K562 (cell line): Measurements from ENCODE around the gene CCNY. TPM values are rescaled to one million over a fixed set of nuclear protein-coding genes. Genes with fewer than 3 reads are reported as not detected.

Experiments
- HDAC2 ChIP-seq: fragments of 450-650 bp; IDR thresholded peaks from 2 replicates; pipeline ENCODE4 v1.6.1; 2016; ENCODE audit warnings: mild to moderate bottlenecking
- HEY1 ChIP-seq: fragments of 250-450 bp; sonication (Bioruptor Pico); IDR thresholded peaks from 2 replicates; pipeline ENCODE4 v1.5.0; 2020; ENCODE audit warnings: mild to moderate bottlenecking, moderate library complexity, borderline replicate concordance
- HOXB6 ChIP-seq: fragments of 250-450 bp; sonication (Bioruptor Pico); IDR thresholded peaks from 2 replicates; pipeline ENCODE4 v1.5.1; 2022; ENCODE audit warnings: mild to moderate bottlenecking, borderline replicate concordance
- PCBP2 ChIP-seq: fragments of 200-400 bp; formaldehyde crosslinking; IDR thresholded peaks from 2 replicates; pipeline ENCODE4 v1.6.1; 2018; ENCODE audit warnings: low read length, low read depth, mild to moderate bottlenecking, moderate library complexity; ENCODE audit not compliant: poor library complexity, severe bottlenecking
- RAD21 ChIP-seq, 2 experiments: fragments of 250-450 bp in 1 of 2; fragments of 450-650 bp in 1 of 2; sonication (Bioruptor Pico) in 1 of 2; formaldehyde crosslinking in 1 of 2; IDR thresholded peaks in 1 of 2; conservative IDR thresholded peaks in 1 of 2; 2 replicates each; pipeline versions ENCODE4 v1.4.0 to v1.8.0; 2020 to 2022; ENCODE audit warnings: mild to moderate bottlenecking in 2 of 2, moderate library complexity in 1 of 2
- ZNF124 ChIP-seq: sonication (generic); formaldehyde crosslinking; IDR thresholded peaks from 2 replicates; pipeline ENCODE4 v1.8.1; 2022; ENCODE audit warnings: missing genetic modification reagents
- polyA plus RNA-seq, 8 experiments: library from polyadenylated mRNA; depleted of rRNA in 4 of 8; stranded (reverse) in 5 of 8; unstranded in 3 of 8; fragments of >200 nt; fragmentation: Nextera tagmentation in 2 of 8; fragmentation: Illumina TruSeq in 1 of 8; extraction: Ambion mirVana in 2 of 8; extraction: Trizol in 1 of 8; gene quantifications; 2 replicates each; pipeline versions ENCODE4 v1.2.1 to v1.2.3, GENCODE V29; 2011 to 2014; ENCODE audit warnings: inconsistent platforms in 1 of 8, missing spikeins in 1 of 8
- total RNA-seq, 7 experiments: library from RNA; depleted of rRNA in 6 of 7; stranded (reverse); fragments of >200 nt in 6 of 7; fragmentation: Illumina TruSeq in 2 of 7; extraction: Trizol in 2 of 7; gene quantifications; 2 replicates each; pipeline versions ENCODE4 v1.2.1 to v1.2.3, GENCODE V29; 2011 to 2021; ENCODE audit warnings: low replicate concordance in 1 of 7
- TF ChIP-seq, protein P1 (sequence below): fragments of 250-450 bp; sonication (Bioruptor Pico); IDR thresholded peaks from 2 replicates; pipeline ENCODE4 v1.4.0; 2020; ENCODE audit warnings: mild to moderate bottlenecking, moderate library complexity
- TF ChIP-seq, protein P2 (sequence below): fragments of 250-450 bp; sonication (Bioruptor Pico); IDR thresholded peaks from 2 replicates; pipeline ENCODE4 v1.9.0; 2021; ENCODE audit warnings: mild to moderate bottlenecking, inconsistent platforms
- TF ChIP-seq, protein P3 (sequence below): fragments of 250-450 bp; sonication (Bioruptor Pico); IDR thresholded peaks from 2 replicates; pipeline ENCODE4 v1.8.0; 2021; ENCODE audit warnings: moderate library complexity, mild to moderate bottlenecking, inconsistent platforms
- TF ChIP-seq, protein P4 (sequence below): fragments of 150-350 bp; conservative IDR thresholded peaks from 2 replicates; pipeline ENCODE4 v1.6.1; 2014; ENCODE audit warnings: low read length
- TF ChIP-seq, protein P5 (sequence below): fragments of 250-450 bp; sonication (Bioruptor Pico); IDR thresholded peaks from 2 replicates; pipeline ENCODE4 v1.5.0; 2021
- TF ChIP-seq, protein P6 (sequence below), 3 experiments: fragments of 200-800 bp in 1 of 3; sonication (Bioruptor generic) in 1 of 3; sonication (generic) in 1 of 3; formaldehyde crosslinking in 1 of 3; IDR thresholded peaks; 2 replicates each; pipeline versions ENCODE4 v1.6.1 to v1.8.0; 2016 to 2022; ENCODE audit warnings: mild to moderate bottlenecking in 2 of 3, missing compliant biosample characterization in 2 of 3, missing genetic modification characterization in 2 of 3, missing genetic modification reagents in 1 of 3
- TF ChIP-seq, protein P7 (sequence below): fragments of 450-650 bp; IDR thresholded peaks from 2 replicates; pipeline ENCODE4 v1.7.0; 2016; ENCODE audit warnings: borderline replicate concordance

The CCNY gene
- total and polyA plus RNA-seq, 9 of the 15 experiments (the other 6 are each of a cell fraction or from before 2014, with no cell fraction given) = 8.4 to 109 (median 38.6) TPM

DNA sequence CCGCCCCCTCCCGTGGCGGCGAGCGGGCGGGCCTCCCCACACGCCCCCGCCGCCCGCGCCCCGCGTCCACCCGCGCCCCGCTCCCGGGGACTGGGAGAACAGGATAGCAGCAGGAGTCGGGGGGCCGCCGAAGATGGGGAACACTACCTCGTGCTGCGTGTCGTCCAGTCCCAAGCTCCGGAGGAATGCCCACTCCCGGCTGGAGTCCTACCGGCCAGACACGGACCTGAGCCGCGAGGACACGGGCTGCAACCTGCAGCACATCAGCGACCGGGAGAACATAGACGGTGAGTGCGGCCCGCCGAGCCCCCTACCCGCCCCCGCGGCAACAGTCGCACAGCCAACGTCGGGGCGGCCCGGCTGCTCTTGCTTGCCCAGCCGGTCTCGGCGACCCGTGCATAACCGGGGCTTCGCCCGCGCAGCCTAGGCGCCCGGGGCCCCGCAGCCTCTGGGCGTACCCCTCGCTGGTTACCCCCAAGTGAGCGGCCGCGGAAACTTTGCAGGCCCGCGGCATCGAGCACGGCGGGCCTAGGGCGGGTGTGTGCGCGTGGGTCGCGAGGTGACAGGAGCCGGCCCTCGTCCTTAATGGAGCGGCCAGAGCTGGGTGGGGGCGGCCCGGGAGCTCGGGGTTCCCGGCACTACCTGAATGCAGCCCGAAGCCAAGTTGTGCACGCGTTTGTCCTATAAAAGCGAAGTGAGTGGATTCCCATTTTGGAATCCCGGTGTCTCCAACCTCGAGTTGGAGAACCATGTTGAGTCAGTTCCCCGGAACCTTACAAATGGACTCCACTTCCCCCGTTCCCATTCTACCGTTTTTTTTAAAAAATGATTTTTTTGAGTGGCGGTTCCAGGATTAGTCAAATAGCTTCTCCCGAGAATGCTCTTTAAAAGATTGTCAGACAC is 863 bp downstream of the CCNY start (continued):
- TF ChIP-seq, protein P1, sequence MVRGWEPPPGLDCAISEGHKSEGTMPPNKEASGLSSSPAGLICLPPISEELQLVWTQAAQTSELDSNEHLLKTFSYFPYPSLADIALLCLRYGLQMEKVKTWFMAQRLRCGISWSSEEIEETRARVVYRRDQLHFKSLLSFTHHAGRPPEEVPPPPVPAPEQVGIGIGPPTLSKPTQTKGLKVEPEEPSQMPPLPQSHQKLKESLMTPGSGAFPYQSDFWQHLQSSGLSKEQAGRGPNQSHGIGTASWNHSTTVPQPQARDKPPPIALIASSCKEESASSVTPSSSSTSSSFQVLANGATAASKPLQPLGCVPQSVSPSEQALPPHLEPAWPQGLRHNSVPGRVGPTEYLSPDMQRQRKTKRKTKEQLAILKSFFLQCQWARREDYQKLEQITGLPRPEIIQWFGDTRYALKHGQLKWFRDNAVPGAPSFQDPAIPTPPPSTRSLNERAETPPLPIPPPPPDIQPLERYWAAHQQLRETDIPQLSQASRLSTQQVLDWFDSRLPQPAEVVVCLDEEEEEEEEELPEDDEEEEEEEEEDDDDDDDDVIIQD (CRISPR knock-in tag) = no peak
- TF ChIP-seq, protein P2, sequence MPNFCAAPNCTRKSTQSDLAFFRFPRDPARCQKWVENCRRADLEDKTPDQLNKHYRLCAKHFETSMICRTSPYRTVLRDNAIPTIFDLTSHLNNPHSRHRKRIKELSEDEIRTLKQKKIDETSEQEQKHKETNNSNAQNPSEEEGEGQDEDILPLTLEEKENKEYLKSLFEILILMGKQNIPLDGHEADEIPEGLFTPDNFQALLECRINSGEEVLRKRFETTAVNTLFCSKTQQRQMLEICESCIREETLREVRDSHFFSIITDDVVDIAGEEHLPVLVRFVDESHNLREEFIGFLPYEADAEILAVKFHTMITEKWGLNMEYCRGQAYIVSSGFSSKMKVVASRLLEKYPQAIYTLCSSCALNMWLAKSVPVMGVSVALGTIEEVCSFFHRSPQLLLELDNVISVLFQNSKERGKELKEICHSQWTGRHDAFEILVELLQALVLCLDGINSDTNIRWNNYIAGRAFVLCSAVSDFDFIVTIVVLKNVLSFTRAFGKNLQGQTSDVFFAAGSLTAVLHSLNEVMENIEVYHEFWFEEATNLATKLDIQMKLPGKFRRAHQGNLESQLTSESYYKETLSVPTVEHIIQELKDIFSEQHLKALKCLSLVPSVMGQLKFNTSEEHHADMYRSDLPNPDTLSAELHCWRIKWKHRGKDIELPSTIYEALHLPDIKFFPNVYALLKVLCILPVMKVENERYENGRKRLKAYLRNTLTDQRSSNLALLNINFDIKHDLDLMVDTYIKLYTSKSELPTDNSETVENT (CRISPR knock-in tag) = no peak
- no peak for TF ChIP-seq HEY1 (CRISPR knock-in tag)
- TF ChIP-seq, protein P3, sequence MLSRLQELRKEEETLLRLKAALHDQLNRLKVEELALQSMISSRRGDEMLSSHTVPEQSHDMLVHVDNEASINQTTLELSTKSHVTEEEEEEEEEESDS (CRISPR knock-in tag) = no peak
- TF ChIP-seq HDAC2 = no peak
- TF ChIP-seq HOXB6 (CRISPR knock-in tag) = no peak
- TF ChIP-seq, protein P4, sequence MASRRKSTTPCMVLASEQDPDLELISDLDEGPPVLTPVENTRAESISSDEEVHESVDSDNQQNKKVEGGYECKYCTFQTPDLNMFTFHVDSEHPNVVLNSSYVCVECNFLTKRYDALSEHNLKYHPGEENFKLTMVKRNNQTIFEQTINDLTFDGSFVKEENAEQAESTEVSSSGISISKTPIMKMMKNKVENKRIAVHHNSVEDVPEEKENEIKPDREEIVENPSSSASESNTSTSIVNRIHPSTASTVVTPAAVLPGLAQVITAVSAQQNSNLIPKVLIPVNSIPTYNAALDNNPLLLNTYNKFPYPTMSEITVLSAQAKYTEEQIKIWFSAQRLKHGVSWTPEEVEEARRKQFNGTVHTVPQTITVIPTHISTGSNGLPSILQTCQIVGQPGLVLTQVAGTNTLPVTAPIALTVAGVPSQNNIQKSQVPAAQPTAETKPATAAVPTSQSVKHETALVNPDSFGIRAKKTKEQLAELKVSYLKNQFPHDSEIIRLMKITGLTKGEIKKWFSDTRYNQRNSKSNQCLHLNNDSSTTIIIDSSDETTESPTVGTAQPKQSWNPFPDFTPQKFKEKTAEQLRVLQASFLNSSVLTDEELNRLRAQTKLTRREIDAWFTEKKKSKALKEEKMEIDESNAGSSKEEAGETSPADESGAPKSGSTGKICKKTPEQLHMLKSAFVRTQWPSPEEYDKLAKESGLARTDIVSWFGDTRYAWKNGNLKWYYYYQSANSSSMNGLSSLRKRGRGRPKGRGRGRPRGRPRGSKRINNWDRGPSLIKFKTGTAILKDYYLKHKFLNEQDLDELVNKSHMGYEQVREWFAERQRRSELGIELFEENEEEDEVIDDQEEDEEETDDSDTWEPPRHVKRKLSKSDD = no peak
- TF ChIP-seq ZNF124 (CRISPR knock-in tag) = no peak
- TF ChIP-seq, protein P5, sequence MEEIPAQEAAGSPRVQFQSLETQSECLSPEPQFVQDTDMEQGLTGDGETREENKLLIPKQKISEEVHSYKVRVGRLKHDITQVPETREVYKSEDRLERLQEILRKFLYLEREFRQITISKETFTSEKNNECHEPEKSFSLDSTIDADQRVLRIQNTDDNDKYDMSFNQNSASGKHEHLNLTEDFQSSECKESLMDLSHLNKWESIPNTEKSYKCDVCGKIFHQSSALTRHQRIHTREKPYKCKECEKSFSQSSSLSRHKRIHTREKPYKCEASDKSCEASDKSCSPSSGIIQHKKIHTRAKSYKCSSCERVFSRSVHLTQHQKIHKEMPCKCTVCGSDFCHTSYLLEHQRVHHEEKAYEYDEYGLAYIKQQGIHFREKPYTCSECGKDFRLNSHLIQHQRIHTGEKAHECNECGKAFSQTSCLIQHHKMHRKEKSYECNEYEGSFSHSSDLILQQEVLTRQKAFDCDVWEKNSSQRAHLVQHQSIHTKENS = no peak
- TF ChIP-seq, protein P6, sequence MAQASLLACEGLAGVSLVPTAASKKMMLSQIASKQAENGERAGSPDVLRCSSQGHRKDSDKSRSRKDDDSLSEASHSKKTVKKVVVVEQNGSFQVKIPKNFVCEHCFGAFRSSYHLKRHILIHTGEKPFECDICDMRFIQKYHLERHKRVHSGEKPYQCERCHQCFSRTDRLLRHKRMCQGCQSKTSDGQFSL (CRISPR knock-in tag; IDR thresholded peaks at IDR 0.05) = 0 out of 2 replicates have a peak, but pooled peaks have one; percentile 0
- TF ChIP-seq, protein P6 (tag; IDR thresholded peaks at IDR 0.05) = no peak
- no peak for TF ChIP-seq RAD21 (CRISPR knock-in tag; conservative IDR thresholded peaks at IDR 0.05 in 1 of 2, IDR thresholded peaks at IDR 0.05 in 1 of 2)
- TF ChIP-seq, protein P7, sequence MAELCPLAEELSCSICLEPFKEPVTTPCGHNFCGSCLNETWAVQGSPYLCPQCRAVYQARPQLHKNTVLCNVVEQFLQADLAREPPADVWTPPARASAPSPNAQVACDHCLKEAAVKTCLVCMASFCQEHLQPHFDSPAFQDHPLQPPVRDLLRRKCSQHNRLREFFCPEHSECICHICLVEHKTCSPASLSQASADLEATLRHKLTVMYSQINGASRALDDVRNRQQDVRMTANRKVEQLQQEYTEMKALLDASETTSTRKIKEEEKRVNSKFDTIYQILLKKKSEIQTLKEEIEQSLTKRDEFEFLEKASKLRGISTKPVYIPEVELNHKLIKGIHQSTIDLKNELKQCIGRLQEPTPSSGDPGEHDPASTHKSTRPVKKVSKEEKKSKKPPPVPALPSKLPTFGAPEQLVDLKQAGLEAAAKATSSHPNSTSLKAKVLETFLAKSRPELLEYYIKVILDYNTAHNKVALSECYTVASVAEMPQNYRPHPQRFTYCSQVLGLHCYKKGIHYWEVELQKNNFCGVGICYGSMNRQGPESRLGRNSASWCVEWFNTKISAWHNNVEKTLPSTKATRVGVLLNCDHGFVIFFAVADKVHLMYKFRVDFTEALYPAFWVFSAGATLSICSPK = no peak
- TF ChIP-seq PCBP2 = no peak
